Testis (tissue), 2 donors: Measurements from ENCODE around the gene TESK2.

Experiments used
- POLR2A ChIP-seq: fragments of 450-650 bp; IDR thresholded peaks from one replicate; pipeline ENCODE4 v1.6.1; 2017; ENCODE audit warnings: antibody characterized with exemption, mild to moderate bottlenecking, moderate library complexity
- TF ChIP-seq, protein P1 (sequence below), 3 experiments: fragments of 450-650 bp in 2 of 3; fragments of 200-600 bp in 1 of 3; sonication (generic) in 1 of 3; IDR thresholded peaks; one replicate each; pipeline ENCODE4 v1.5.1; 2016 to 2019; ENCODE audit warnings: antibody characterized with exemption in 3 of 3, mild to moderate bottlenecking in 2 of 3, moderate library complexity in 1 of 3

DNA sequence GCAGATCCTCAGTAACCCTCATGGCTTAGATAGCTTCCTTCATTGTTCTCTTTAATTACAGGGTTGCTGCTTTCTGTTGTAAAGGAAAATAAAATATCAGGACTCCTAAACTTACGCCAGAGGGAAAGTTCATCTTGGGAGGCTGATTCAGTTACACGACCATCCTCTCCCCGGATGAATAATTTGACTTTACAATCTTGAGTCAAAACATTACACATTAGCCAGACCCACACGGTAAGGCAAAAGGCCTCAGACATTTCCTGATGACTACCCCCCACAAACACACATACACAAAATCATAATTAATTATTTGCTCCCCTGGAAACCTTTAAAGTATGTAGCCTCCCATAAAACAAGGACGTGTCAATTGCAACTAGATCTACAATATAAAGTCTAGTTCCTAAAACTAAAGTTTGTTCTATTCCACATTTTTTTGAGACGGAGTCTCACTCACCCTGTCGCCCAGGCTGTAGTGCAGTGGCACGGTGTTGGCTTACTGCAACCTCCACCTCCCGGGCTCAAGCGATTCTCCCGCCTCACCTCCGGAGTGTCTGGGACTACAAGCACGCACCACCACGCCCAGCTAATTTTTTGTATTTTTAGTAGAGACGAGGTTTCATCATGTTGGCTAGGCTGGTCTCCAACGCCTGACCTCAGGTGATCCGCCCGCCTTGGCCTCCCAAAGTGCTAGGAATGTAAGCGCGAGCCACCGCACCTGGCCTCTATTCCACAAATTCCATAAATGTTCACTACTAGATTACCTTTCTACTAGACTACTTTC, 31.6 kb upstream of the TESK2 start:
- TF ChIP-seq, protein P1, sequence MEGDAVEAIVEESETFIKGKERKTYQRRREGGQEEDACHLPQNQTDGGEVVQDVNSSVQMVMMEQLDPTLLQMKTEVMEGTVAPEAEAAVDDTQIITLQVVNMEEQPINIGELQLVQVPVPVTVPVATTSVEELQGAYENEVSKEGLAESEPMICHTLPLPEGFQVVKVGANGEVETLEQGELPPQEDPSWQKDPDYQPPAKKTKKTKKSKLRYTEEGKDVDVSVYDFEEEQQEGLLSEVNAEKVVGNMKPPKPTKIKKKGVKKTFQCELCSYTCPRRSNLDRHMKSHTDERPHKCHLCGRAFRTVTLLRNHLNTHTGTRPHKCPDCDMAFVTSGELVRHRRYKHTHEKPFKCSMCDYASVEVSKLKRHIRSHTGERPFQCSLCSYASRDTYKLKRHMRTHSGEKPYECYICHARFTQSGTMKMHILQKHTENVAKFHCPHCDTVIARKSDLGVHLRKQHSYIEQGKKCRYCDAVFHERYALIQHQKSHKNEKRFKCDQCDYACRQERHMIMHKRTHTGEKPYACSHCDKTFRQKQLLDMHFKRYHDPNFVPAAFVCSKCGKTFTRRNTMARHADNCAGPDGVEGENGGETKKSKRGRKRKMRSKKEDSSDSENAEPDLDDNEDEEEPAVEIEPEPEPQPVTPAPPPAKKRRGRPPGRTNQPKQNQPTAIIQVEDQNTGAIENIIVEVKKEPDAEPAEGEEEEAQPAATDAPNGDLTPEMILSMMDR (IDR thresholded peaks at IDR 0.05) = no peak
- TF ChIP-seq POLR2A = no peak
